LHCN-M2 (cell line): ENCODE measurements around the gene MAP2K5. TPM values are rescaled to one million over a fixed set of nuclear protein-coding genes. Genes with fewer than 3 reads are reported as not detected.

ENCODE experiments used
- DNase-seq: peaks from one replicate; pipeline ENCODE4 v3.0.0-alpha.2; 2012; ENCODE audit warnings: low read depth
- total RNA-seq: library from RNA; depleted of rRNA; stranded (reverse); fragments of >200 nt; gene quantifications from 2 replicates; pipeline ENCODE4 v1.2.3, GENCODE V29; 2014

The MAP2K5 gene
- total RNA-seq, 1 experiment from 2014 or later: 4.2 TPM

DNA sequence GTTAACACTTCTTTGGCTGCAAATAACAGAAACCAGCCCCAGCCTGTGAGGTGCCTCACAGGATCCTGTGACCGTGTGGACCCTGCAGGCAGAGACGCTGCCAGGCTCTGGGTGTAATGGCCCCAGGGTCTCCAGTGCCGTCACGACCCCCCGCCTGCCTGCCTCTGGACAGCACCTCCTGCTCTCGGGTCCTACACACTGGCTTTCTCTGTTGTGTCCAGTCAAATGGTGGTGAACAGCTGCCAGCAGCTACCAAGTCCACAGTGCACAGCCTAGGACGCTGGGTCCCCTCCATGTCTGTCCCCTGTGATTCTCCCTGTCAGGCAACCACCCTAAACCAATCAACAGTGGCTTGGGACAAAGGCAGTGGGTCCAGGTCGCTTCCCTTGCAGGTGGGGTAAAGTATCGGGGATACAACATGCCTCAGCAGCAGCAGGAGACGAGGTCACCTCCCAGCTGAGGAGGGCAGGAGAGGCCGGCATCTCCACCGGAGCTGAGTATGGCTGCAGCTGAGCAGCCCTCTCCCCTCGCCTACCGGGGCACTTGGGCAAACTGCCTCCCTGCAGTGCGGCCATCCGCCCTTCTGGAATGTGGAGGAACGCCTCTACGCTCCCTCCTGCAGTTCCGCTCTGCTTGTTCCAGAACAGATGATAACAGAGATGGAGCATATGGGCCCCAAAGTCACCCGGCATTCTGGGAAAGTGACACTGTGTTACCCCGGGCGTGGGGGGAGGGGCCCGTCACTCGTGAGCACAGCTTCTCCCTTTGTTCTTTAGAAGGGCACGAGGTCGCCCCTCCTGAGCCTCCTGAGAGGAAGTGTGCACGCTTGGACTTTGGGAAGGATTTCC lies 261.7 kb downstream of the MAP2K5 start:
- DNase-seq: no peak

DNA sequence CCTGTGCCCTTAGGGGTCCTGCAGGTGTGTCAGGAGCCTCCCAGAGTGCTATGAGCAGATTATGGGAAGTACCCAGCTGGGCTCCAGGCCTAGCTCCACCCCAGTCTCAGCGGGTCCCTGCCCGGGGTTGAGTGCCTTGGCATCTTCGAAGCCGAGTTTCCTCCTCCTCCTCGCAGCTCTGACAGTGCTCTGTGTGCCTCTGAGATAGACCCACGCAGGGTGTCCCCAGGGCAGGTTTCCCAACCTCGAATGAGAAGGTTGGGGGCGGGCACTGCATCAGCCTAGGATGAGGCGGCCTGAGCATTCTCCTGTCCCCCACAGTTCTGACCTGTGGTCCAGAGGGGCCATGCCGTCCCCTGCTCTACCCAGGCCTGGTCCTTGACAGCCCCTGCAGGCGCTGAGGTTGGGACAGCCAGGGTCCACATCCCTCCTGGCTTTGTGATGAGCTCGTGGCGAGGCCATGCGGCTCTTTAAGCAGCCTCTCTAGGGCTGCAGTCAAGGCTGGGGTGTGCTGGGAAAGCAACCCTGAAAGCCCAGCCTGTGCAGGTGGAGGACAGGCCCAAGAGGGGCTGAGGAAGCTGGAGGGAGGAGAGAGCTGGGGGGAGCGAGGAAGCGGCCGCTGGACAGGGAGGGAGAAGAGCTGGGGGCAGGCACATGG lies 262.6 kb downstream of the MAP2K5 start:
- no peak for DNase-seq

DNA sequence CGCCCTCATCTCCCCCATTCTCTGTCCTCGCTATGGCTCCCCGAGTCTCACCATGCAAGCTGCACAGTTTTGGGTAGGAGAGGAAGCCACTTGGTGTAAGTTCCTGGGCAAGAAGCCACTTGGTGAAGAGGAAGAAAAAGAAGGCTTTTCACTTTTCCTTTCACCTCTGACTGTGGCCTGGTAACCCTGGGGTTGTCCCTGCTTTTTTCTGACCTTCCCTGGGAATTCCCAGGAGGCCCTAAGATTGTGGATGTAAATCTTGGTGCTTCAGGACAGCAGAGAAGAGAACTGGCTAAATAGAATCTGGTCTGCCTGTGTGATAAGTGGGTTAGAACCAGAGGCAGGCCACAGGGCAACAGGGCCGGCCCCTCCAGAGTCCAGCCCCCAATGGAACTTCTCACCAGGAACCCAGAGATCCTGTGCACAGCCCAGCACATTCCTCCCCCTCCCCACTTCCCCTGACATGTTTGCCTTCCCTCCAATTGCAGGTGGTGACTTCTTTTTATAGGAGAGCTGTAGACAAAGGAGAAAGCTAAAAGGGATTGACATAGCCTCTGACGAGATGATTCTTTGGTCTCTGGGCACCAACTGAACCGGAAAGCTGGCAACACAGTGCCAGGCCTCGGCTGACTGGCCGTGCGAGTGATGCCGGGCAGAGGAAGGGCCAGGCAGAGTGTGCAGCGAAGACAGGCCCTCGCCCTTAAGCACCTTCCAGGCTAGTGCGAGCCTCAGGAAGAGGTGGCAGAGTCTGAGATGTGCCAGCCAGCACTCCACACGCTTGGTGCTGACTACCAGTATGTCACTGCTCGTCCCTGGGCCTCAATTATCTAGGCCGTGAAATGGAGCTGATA lies 263.4 kb downstream of the MAP2K5 start:
- no peak for DNase-seq

DNA sequence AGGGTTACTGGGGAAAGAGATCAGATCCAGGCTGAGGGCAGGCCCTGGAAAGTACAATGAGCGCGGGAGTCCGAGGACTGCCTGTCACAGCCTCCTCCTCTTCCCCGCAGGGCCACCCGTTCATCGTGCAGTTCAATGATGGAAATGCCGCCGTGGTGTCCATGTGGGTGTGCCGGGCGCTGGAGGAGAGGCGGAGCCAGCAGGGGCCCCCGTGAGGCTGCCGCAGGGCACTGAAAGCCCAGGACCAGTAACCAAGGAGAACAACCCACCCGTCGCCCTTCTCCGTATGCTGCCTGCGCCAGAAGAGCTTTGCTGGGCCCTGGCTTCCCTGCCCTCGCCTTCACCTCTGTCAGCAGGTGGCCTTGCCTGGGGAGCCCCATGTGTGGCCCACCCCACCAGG lies 264.0 kb downstream of the MAP2K5 start:
- DNase-seq: no peak

DNA sequence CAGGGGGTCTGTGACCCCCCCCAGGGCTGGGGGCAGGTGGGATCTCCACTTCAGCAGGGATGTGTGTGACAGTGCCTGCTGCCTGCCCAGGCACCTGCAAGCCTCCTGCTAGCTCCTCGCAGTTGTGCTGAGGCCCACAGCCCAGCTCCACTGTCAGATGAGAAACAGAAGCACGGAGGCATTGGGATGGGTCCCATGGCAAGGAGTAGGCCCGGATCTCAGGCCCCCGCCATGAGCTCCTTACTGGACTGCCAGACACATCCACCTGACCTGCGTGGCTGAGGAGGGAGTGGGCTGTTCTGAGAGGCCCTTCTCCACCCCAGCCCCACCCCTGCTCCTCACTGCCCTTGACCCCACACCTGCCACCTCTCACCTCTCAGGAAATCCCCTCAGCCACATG lies 264.6 kb downstream of the MAP2K5 start:
- DNase-seq: no peak

DNA sequence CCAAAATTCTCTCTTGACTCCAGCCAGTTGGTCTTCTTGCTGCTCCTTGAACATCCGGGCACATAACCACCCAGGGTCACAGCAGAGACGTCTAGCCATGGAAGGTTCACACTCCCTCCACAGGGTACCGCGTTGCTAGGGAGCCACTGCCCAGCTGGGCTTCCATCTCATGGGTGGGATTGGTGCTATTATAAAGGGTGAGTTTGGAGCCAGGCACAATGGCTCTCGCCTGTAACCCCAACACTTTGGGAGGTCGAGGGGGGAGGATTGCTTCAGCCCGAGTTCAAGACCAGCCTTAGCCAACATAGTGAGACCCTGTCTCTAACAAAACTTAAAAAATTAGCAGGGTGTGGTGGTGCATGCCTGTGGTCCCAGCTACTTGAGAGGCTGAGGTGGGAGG lies 265.3 kb downstream of the MAP2K5 start:
- DNase-seq: no peak

DNA sequence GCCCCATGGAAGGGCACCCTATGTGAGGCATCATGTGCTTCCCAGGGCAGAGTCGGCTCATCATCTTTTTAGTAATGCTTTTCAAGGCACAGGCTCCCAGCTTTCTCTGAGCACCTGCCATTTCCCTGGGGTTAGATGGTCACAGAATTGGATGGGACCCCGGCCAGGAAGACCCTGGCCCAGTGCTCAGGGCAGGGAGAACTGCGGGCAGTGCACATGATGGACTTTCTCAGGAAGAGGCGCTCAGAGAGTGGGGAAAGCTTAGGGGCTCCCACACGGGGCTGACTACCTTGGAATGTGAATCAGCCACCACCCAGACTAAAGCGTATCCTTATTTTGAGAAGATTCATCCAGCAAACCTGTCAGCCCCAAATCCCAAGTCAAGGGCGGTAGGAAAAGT lies 266.3 kb downstream of the MAP2K5 start:
- DNase-seq: no peak

DNA sequence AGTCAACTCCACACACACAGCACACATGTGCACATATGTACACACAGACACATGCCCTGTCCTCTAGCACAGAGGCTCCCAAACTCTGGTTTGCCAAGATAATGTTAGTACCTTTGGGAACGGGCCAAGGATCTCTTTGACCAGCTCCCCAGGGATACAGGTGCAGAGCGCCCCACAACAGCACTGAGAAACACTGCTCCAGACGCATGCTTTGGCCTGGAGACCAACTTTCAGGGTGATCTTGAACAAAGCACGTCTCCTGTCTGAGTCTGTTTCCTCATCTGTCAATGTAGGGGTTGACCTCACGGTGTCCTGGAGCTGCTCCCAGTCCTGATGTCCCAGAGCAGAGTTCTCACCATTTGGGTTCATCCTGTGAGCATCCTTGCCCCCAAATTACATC lies 266.9 kb downstream of the MAP2K5 start:
- no peak for DNase-seq

DNA sequence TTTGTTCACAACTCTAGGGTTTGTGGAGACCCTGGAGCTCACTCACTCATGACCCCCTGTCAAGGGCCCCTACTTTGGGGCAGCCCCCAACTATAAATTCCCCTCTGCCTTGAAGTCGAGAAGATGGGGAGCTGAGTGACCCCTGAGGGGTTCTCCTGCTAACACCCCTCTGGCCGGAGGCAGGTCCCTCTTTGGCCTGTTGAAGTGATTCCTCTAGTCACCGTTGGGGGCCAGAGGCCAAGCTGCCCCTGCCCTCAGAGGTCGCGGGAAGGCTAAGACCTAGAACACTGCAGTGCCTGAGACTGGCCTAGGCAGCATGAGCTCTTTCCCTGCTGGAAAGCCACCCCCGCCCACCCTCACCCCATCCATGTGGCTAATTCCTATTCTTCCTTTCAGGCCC lies 267.4 kb downstream of the MAP2K5 start:
- no peak for DNase-seq

DNA sequence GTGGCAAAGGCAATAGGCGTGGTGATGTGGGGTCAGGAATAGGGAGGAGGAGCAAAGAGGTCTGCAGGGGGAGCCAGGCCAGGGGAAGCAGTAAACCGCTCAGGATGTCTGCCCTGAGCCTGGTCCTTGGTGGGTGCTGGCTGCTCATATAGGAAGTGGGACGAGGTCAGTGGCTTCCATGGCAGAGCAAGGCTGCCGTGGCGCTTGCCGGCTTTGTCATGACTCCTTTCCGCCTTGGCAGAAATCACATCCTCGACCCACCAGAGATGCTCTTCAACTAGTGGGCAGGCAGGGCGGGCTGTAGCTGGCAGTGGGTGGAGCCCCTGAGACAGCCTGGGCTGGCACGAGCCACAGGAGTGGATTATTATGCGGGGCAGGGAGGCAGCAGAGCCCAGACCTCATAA lies 269.7 kb downstream of the MAP2K5 start:
- DNase-seq: no peak

DNA sequence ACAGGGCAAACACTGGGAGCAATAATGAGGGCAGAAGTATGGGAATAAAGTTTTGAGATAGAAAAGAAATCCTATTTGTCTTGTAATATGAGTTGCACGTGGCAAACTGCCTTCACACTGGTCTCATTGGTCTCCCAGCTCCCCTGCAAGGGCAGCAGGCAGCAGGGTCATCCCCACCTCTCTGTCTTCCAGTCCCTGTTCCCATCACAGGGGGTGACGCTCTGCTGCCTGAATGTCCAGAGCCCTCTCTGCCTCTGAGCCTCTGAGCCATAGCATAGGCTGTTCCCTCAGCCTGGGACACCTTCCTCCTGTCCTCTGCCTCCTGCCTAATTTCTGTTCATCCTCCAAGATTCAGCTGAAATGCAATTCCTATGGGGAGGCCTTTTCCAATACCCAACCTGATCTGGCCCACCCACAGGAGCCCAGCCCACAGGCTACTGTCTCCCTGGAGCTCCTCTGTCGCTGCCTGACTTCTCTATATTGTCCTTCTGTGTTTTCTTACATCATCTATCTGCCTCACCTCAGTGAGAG lies 270.7 kb downstream of the MAP2K5 start:
- no peak for DNase-seq

DNA sequence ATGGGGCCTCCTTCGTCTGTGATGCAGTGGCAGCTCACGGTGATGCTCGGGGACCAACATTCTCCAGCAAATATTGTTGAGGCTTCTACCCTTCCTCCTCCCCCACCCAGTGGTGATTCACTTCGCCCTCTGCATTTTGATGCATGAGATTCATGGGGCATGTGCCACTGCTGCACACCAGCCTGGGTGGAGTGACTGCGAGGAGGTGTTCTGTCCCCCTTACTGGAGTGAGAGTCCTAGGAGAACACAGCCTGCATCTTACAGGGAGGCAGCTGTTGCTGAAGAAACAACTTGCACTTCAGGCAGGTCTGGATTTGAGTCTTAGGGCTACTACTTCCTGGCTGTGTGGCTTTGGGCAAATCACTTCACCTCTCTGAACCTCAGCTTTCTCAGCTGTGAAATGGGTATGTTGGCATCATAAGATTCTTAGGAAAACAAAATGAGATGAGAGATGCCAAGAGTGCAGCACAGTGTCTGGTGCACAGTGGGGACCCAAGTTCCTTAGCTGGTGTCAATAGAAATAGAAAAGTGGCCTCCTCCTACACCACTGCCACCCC lies 272.6 kb downstream of the MAP2K5 start:
- DNase-seq: no peak

DNA sequence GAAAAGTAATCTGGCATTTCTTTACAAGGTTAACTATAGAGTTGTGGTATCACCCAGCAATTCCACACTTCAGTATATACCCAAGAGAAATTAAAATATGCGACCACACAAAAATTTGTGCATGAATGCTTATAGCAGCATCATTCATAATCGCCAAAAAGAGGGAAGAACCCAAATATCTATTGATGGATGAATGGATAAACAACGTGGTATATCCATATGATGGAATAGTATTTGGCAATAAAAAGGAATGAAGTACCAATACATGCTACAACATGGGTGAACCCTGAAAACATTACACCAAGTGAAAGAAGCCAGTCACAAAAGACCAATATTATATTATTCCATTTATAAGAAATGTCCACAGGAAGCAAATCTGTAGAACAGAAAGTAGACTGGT lies 274.2 kb downstream of the MAP2K5 start:
- no peak for DNase-seq

DNA sequence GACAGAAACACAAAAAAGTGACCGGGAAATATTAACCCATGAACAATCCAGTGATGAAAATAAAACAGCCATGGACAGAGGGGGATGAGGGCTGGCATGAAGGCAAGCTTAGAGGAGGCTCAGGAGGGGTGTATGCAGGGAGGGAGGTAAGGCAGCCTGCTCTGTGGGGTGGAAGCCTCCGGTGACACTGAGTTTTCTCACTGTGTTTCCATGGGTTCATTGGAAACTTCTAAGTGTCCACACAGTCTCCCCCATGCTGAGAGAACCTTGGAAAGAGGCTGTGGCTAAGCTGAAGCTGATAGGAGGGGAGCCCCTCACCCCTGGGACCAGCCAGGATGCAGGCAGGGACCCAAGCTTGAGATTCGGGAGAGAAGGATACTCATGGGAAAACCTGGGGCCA lies 276.0 kb downstream of the MAP2K5 start:
- no peak for DNase-seq

DNA sequence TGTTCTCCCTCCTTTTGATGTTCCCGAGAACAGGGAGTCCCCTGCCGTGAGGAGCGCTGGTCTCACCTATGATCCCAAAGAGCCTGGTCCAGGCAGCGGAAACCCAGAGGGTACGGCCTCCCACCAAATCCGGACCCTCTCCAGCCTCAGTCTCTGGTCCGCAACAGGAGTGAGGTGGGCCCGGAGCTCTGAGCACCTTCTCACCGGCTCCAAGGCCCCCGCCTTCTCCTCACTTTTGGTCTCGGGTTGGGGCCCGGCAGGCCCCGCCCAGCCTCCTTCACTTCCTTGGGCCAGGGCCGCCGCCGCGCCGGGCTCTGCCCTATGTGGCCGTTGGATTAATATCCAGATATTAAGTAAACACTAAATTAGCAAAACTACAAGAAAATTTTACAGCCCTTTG lies 277.1 kb downstream of the MAP2K5 start:
- no peak for DNase-seq

DNA sequence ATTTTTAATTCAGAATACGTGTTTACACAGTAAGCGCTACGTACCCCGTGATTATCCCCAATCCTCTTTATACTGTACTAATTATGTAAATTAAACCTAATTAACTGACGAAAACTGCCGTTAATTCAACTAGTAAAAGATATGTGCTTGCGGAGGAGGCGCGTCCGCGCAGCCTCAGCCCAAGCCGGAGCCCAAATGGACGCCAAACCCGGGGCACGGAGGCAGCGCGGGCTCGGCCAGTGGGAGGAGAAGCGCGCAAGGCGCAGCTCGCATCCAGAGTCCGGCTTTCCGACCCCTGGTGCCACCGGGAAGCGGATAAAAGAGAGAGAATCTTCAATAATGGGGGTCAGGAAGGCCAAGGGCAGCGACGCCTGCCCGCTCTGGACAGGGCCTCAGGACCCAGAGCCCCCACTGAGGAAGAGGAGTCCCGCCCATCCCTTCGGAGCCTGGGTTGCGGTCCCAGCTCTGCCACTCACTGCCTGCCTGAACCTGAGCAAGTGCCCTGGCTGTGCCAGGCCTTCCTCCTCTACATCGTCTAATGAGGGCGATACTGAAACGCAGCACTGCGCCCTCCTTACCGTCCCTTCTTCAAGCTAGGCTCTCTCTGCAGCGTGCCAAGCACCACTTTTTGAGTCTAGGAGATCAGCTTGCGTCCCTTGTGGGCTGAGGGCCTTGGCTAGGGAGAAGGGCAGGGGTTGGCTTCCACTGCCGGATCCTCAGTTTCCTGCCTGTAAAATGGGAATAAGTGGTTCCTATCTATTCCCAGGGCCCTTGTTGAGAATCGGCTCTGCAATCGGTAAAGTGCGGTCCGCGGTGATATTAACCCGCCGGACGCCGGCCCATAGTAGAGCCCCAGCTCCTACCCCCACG lies 277.9 kb downstream of the MAP2K5 start:
- no peak for DNase-seq

DNA sequence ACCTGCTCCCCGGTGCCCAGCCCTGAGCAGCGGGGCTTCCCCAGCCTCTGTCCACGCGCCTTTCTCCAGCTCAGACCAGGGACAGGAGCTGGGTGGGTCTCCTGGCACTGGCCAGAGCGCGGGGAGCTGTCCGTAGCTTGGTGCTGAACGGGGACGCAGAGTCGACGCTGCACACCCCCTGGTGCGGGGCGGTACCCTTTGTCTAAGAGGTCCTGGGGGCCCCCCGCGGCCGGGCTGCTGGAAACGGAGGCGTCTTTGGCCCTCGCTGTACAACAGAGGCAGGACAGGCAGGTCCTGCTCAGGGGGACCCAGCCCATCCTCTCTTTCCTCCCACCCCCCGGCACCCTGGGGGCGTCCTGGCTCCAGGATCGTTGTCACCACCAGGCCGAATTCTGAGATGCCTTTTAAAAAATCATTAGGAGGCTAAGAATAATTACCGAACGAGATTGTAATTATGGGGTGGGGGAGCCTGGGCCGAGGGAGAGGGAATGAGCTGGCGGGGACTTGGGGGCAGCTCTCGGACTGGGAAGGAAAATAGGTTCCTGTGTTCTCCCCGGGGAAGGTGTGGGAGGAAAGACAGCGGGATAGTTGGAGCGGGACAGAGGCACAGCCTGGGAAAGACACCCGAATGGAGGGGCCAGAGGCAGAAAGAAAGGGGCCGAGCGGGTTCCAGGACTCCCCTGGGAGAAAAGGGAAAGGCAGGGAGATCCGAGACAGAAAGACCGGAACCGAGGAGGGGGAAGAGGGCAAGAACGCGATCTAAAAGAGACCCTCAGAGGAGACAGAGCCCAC lies 278.7 kb downstream of the MAP2K5 start:
- peak; percentile 38 for DNase-seq

DNA sequence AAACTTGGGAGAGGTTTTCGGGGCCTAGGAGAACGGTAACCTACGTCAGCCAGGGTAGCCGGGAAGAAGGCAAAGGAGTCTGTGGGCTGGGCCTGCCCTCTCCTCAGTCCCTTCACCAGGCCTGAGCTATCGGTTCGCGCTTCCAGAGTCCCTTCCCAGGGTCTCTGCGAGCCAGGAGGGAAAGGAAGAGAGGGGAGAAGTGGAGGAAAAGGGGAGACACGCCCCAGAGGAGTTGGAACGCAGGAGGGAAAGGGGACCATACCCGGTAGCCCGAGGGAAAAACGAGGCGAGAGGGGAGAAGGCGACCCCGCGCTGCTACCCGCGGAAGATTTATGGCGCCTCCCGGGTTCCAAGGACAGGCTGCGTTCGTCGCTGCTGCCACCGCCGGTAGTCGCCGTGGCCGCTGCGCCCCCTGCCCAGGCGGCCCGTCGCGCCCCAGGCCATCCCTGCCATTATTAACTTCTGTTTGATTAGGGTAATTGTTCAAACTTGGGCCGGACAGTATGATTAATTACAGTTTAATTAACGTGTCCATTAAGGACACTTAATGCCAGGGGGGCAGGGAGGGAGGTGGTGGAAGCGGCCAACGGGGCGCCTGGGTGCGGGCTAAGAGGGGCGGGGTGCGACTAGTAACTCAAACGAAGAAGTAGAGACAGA lies 279.4 kb downstream of the MAP2K5 start:
- DNase-seq: no peak

DNA sequence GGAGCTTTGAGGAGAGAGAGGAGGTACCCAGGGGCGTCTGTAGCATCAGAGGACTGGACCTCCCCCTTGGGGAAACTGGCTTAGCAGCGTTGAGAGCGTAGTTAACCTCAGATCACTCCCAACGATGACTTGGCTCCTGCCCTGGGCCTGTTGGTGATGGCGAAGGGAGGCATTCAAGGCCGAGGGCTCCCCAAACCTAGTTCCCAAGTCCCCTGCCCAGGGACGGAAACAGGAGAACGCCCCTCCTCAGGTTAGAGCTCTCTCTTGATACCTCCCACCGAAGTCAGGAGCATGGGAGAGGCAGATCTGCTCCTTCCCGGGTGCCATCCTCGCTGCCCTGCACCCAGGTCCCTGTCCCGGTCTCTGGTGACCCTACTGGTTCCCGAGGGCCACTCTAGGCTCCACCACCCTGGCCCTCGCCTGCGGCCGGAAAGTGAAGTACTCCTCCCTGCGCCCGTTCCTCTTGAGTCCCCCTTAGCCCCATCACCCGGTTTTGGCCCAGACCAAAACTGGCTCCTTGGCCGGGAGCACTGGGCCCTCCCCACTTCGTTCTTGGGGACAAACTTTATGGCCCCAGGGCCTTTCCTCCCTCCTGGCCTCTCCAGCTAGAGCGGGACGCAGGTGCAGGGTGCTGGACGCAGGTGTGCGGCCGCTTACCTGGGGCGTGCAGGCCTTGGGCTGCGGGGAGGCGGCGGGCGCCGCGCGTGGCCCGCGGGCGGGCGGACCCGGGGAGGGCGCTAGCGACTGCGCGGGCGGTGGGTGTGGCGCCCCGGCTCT lies 280.2 kb downstream of the MAP2K5 start:
- DNase-seq: no peak
